GM19351 (cell line): ENCODE data around the gene MTHFD2.
"Not testable (repeated sequence)": the region's sequence is repeated elsewhere in the genome, so short reads cannot be mapped to it uniquely, and the experiment has no call there.

Experiments used
- ATAC-seq: cut with Tn5 transposase; IDR thresholded peaks from one replicate; pipeline ENCODE4 v1.9.1; 2021; ENCODE audit warnings: mild to moderate bottlenecking, moderate library complexity; ENCODE audit not compliant: unreplicated experiment

Gene MTHFD2

DNA sequence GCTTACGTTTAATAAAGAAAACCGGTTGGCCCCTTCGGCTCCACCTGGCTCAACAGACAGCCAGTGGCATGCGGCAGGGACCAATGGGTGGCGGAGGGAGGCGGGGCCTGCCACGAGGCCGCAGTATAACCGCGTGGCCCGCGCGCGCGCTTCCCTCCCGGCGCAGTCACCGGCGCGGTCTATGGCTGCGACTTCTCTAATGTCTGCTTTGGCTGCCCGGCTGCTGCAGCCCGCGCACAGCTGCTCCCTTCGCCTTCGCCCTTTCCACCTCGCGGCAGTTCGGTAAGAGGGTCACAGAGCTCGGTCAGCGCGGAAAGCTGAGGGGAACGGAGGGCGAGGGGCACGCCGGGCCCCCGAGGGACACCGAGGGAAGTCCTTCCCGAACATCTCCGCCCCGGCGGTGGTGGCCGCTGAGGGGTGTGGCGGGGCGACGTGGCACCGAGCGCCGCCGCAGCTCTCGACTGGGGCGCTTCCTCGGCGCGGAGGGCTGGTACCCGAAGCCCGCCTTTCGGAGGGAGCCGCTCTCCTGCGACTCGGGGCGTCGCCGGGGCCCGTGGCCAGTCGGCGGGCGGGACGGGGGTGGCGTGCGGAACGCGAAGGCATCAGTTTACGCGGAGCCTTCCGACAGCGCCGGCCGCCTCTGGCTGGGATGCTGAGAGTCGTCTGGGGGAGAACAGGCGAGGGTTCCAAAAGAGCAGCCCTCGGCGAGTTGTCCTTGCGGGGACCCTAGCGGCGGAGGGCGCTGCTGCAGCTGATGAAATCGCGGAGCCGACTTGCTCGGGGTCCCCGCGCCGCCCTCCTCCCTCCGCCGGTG, at the start of gene MTHFD2:
MTHFD2 (plus strand) TSS at position 155 of the 814 bp plus-strand sequence; CDS start at position 182, 27 bp downstream.
- ATAC-seq, result peak; percentile 88

DNA sequence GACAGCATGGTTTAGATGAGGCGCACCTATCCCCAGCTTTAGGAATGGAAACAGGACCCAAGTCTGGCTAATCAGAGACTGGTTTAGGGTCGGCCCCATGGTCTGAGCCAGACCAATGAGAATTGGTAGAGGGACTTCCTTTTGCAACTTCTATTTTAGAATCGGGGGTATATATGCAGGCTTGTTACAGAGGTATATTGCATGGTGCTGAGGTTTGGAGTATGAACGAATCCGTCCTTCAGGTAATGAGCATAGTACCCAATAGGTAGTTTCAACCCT, 49.2 kb upstream of the MTHFD2 start:
- no peak for ATAC-seq

- no peak for ATAC-seq
Observed at GRCh38 chr2:74149570-74150319, 48.7 kb upstream of the MTHFD2 start.

DNA sequence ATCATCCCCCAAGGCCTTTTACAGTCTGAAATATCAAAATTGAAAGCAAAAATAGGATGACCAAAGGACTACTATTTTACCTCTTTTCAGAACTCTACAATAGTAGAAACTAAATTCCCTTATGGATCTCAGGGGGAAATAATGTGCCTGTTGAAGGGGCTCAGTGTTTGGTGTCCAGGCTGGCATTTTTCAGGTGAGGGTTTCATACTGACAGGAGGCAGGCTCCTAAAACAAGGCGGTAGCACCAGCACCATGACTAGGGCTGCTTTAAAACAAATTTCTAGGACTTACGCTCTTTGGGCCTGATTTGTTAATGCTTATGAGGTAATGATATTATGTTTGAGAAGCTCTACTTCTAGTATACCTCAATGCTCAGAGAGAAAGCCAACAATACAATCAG, 45.5 kb upstream of the MTHFD2 start:
- no peak for ATAC-seq

GRCh38 chr2:74155830-74156229, 42.6 kb upstream of the MTHFD2 start:
- ATAC-seq, result no peak

DNA sequence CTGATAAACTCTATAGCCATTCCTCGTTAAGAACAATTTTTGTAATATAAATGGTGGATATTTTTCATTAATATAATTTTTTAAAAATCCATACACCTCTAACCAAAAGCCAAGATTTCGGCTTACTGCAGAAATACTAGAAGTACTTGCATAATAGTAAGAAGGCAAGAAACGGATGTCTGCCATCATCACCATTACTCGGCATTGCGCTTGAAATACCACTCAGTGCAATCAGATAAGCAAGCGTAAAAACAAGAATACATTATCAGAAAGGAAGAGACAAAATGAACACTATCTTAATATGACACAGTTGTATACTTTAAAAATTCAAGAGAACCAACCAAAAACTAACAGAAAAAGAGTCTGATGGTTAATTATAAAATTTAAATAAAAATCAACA, 35.5 kb upstream of the MTHFD2 start:
- ATAC-seq, result no peak

DNA sequence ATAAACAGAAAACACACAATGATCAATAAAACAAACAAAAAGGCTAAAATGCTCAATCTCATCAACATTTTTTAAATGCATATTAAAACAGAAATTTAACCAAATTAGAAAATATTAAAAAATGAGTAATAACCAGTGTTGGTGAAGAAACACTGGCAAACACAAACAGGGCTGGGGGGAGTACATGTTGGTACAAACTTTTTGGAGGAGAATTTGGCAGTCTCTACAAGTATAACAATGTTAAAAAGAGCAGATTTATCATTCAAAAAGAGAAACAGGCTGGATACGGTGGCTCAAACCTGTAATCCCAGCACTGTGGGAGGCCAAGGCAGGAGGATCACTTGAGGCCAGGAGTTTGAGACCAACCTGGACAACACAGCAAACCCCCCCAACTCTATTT, 33.7 kb upstream of the MTHFD2 start:
- no peak for ATAC-seq

DNA sequence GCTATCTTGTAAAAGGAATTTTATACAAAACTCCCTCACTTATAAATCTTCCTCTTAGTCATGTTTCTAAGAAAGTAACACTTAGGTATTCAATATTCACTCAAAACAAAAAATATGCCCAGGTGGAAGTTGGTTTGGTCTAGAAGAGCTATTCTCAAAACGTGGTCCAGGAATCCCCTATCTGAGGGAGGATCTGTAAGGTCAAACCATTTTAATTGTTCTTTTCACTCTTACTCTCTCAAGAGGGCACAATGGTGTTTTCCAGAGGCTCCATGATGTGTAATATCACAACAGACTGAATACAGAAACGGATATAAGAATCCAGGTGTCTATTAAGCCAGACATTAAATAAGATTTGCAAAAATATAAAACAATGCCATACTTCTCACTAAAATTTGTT, 29.7 kb upstream of the MTHFD2 start:
- ATAC-seq, result no peak

DNA sequence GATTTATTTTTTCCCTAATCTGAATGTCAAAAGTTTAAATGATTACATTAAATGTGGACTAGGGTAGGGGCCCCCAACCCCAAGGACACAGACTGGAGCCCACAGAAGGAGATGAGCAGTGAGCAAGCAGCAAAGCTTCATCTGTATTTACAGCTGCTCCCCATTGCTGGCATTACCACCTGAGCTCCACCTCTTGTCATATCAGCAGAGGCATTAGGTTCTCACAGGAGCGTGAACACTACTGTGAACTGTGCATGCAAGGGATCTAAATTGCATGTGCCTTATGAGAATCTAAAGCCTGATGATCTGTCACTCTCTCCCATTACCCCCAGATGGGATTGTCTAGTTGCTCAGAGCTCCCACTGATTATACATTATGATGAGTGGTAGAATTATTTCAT, 23.5 kb upstream of the MTHFD2 start:
- no peak for ATAC-seq

GRCh38 chr2:74177696-74178095, 20.7 kb upstream of the MTHFD2 start:
- no peak for ATAC-seq

DNA sequence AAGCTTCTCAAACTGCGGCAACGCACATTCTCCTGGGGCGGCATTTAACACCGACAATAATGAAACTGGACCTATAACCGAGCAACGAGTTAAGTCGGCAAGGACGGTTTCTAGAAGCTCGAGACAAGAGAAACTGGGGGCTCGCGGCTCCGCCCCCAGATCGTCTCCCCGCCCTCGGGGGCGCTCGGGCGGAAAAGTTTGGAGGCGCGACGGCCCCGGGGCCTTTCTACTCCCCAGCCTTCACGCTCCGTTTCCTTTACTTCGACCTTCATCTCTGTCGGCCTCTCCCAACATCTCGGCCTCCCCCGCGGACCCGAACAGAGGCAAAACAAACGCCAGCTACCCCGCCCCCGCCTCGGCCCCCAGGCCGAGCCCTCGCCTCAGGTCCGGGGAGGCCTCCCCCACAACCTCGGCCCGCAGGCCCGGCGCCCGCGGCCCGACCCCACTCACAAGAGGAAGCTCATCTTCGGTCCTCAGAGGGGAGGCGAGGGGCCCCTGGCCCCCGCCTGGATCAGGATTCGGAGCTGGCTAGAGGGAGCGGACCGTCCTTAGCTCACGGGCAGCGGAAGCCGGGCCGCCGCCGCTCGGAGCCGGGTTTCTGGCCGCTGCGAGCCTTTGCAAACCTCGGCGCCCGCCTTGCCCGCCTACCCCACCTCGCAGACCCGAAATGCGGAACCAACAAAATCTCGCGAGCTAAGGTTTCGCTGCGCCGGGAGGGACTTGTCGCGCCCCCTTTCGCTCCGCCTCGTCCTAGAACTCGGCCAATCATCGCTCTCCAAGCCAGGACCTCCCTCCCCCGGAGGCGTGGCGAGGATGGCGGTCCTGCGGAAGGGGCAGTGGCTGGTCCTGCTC, 20.0 kb upstream of the MTHFD2 start, which contains the start of gene MOB1A:
MOB1A (minus strand) TSS at position 669 of the 852 bp plus-strand sequence; CDS start at position 464, 205 bp downstream.
- peak; percentile 77 for ATAC-seq

- ATAC-seq, result peak; percentile 20
Observed at GRCh38 chr2:74179063-74179865, 19.2 kb upstream of the MTHFD2 start.

DNA sequence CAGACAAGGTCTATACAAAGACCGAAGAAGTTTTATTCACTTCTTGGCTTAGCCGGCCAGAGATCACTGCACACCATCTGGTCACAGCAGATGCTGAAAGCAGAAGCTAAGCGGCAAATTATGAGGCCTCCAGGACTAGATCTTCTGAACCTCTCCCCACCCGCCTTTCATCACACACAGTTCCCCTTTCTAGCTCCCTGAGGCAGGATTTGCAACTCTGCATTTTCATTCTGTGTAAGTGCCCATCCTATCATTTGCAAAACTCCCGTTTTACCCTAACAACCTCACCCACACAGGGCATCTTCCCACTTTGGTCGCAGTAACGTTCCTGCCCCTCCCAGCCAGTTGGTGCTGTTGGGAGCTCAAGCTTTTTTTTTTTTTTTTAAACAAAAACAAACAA, 16.7 kb upstream of the MTHFD2 start:
- ATAC-seq, result peak; percentile 29

DNA sequence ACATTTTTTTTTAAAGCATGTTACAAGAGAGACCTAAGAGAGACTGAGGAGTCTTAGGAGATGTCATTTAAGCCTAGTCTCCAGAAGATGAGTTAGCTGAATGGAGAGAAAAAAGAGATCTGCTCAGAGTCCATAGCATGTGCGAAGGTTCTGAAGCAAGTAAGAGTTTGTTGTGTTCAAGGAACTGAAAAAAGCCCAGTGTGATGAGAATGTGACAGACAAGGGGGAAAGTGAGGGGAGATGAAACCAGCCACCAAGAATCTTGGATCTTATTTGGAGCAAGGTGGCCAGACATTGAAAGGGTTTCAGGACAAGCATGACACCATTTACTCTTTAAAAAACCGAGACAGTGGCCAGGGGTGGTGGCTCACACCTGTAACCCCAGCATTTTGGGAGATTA, 14.5 kb upstream of the MTHFD2 start:
- no peak for ATAC-seq

GRCh38 chr2:74186038-74186437, 12.4 kb upstream of the MTHFD2 start:
- ATAC-seq, result peak; percentile 49

DNA sequence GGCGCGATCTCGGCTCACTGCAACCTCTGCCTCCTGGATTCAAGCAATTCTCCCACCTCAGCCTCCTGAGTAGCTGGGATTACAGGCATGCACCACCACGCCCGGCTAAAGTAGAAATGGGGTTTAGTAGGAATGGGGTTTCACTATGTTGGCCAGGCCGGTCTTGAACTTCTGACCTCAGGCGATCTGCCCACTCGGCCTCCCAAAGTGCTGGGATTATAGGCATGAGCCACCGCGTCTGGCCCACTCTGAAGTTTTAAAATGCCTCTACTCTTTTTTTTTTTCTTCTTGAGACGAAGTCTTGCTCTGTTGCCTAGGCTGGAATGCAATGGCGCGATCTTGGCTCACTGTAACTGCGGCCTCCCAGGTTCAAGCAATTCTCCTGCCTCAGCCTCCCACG, 11.7 kb upstream of the MTHFD2 start:
- ATAC-seq, result not testable (repeated sequence)

- ATAC-seq, result no peak
Observed at GRCh38 chr2:74188018-74188601, 10.3 kb upstream of the MTHFD2 start.

GRCh38 chr2:74188696-74189095, 9.7 kb upstream of the MTHFD2 start:
- ATAC-seq, result no peak

DNA sequence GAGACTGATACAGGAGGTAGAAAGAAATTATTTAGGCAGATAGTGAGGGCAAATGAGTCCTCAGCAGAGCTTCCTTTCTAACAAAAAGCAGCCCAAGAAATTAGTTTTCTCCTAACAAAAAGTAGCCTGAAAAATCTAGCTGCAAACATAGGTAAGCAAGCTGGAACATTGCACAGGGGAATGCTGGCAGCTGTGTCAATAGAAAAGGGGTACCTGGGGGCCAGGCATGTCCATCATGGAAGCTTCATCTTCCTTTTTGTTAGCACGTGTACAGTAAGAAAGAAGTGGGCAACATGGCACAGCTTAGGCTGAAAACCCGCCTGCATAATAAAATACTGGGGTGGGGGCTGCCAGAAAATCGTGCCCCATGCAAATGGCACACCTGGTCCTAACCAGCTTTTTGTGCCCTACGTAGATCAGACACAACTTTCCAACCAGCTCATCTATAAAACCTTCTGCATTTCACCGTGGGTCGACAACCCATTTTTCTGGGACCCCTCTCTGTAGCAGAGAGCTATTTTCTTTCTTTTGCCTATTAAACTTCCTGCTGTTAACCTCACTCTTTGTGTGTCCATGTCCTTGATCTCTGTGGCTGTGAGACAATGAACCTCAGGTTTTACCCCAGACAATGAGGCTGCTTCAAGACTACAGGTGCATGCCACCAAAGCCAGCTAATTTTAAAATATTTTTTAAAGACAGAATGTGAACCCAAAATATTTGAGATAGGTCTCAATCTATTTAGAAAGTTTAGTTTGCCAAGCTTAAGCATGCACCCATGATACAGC, 6.6 kb upstream of the MTHFD2 start:
- ATAC-seq, result no peak
